Myocyte (in vitro differentiated cells): Measurements from ENCODE around the gene ZNRF3. TPM values are rescaled to one million over a fixed set of nuclear protein-coding genes. Genes with fewer than 3 reads are reported as not detected.

ENCODE experiments used
- DNase-seq: peaks from one replicate; pipeline ENCODE4 v3.0.0-alpha.2; 2012; ENCODE audit warnings: low read depth
- total RNA-seq: library from RNA; depleted of rRNA; stranded (reverse); fragments of >200 nt; gene quantifications from 2 replicates; pipeline ENCODE4 v1.2.3, GENCODE V29; 2014

The ZNRF3 gene
- total RNA-seq, 1 donor from 2014 or later = 13.9 TPM

DNA sequence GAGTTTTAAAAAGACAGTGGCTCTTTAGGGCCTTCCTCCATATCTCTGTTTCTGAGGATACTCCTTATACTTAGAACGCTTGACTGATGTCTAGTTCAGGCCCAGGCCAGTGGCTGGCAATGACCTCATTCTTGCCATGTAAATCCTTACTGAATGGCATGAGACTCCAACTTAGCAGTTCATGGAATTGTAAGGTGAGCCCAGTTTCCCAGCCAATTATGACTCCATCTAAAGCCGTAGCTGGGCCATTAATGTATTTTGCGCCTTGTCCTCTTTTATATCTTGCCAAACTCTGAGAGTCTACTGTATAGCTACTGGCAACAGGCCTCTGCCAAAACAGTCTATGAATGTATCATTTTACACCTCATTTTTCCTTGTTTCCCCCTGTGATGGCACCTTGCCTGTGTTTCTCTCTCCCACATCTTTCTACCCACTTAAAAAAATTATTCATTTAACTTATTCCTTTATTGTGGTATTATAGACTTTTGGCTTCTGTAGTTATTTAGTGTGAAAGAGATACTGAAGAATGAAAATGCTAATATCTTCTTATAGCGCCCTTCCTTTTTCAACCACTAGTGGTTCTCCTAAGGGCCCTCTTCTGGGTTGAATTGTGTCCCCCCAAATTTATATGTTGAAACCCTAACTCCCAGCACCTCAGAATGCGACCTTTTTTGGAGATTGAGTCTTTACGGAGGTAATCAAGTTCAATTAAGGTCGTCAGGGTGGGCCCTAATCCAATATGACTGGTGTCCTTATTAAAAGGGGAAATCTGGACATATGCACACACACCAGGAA is 67.4 kb downstream of the ZNRF3 start:
- no peak for DNase-seq

DNA sequence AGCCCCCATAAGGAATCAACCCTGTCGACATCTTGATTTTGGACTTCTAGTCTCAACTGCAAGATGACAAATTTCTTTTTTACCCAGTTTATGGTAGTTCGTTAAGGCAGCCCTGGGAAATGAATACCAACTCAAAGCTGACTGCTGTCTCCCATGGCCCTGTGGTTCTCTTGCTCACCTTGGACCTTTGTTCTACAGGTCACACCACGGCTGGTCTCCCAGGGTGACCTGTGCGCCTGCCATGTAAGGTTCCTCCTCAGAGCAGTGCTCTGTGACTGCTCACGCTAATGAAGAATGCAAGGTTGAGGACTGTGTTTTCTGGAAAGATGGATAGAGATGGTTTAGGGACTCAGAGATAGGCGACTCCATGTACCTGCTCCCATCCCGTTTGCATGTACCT is 68.2 kb downstream of the ZNRF3 start:
- DNase-seq = no peak

DNA sequence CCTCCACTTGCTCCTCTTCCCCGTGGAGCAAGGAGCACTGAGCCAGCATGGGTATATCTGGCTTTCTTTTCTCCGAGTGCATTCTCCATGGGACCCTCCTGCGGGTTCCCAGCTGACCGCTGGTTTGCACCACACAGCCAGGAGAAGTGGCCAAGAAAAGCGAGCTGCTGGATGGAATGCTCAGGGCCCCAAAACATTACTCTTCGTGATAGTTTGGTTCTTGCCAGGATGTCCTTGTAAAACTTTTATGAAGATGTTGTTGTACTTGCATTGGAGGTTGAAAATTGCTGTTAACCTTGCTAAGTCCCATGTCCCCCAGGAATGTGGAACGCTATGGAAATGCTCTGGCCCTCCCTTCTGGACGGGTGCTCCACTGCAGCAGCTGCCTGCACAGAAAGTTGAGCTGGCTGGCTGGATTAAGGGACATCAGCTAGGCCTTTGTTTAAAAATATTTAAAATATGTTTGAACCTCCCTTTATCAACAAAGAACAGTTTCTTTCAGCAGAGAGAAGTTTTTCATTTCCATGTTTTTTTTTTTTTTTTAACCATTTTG is 68.7 kb downstream of the ZNRF3 start:
- peak; percentile 79 for DNase-seq

DNA sequence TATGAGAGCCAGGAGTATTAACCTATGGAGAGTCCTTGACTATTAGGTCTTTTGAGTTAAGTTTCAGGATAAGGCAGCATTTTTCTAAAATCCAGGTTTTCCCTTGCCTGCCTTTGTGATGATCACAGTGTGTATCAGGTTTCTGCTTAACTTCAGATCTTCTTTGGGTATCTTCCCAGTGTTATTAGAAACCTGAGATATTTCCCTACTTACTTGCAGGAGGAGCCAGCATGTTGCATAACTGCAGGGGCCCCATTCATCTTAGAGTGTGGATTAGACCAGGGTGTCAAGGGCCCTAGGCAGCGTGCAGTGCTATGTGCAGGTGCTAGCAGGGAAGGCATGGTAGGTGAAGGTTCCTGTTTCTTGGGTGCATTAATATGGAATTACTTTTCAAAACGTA is 69.5 kb downstream of the ZNRF3 start:
- peak; percentile 42 for DNase-seq

DNA sequence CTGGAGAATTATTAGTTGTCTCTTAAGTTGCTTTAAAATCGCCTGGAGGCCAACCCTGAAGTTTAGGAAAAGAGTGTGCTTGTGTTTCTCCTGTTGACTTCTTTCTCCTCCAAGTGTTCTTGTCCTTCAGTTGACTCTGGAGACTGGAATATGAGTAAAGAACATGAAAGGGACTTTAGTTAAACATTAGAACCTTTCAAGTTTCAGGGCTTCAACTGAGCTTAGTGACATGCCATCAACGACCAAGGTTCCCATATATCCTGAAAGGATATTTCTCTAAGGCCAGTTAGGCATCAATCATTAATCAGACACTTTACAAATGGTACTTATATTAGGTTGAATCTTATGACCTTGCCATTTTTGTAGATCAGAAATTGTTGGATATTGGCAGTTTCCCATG is 70.0 kb downstream of the ZNRF3 start:
- no peak for DNase-seq

DNA sequence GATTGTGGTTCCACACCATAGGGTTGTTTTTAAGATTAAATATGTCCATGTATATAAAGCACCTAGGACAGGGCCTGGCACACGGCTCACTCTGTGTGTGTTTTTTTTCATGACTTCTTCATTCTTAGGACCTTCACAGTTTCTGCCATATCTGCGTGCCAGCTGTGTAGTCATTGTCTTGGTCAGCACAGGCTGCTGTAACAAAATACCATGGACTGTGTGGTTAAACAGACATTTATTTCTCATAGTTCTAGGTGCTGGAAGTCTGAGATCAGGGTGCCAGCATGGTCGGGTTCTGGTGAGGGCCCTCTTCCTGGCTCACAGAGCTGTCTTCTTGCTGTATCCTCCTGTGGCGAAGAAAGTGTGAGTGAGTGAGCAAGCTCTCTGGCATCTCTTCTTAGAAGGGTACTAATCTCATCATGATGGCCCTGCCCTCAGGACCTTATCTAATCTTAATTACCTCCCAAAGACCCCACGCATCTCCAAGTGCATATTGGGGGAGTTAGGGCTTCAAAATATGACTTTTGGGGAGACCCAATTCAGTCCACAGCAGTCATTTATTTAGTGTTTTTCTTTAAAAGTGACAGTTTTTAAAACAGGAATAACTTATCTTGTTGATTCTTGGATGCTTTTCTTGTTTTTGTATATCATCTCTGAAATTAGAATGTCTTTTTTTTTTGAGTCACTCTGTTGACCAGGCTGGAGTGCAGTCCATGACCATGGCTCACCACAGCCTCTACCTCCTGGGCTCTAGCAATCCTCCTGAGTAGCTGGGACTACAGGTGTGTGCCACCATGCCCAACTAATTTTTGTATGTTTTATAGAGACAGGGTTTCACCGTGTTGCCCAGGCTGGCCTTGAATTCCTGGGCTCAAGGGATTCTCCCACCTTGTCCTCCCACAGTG is 70.9 kb downstream of the ZNRF3 start:
- DNase-seq = no peak

DNA sequence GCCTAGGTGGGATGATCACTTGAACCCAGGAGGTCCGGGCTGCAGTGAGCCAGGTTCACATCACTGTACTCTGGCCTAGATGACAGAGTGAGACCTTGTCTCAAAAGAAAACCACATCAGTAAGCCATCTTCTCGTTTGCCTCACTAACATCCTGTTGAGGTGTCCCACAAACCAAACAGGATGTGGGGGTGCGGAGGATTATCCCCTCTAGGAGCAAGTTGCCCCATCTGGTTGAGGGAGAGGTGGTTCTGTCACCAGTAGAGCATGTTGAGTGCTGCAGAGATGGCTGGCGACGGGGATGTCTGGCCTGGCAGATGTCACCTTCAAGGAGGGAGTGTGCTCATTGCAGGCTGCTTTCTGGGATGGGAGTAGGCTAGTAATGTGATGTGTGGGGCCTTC is 72.4 kb downstream of the ZNRF3 start:
- peak; percentile 33 for DNase-seq

DNA sequence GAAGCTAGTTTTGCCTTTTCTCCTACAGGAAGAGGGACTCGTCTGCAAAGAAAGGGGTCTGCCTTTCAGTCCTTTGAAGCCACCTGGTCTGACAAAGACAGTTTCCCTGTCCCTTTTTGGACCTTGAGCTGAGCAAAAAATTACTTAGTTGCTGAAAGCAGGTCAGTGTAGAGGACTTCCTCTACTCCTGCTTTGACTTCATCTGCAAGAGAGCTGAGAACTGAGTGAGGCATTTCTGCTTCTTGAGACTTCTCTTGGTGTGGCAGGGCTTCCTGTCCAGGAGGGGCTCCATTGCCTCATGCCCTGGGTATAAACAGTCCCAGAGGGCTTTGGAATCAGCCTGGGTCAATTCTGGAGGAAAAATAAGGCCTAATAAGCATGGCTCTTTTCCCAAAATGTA is 73.1 kb downstream of the ZNRF3 start:
- DNase-seq = no peak

DNA sequence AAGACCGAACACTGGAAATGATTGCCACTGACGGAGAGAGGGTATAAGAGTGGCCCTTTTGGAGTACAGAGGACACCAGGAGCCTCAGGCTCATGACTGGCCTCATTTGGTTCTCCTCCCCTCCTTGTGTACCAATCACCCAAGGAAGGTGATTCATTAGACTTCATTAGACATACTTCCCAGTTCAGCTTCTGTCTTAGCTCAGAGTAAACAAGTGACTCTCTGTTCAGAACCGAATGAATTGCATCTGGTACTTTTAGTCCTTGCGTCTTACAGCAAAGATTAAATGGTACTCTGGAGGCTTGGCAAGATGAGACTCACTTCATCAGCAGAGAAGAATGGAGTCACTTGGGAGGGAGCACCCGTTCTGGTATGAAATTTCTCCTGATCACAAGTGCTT is 75.2 kb downstream of the ZNRF3 start:
- DNase-seq = no peak

DNA sequence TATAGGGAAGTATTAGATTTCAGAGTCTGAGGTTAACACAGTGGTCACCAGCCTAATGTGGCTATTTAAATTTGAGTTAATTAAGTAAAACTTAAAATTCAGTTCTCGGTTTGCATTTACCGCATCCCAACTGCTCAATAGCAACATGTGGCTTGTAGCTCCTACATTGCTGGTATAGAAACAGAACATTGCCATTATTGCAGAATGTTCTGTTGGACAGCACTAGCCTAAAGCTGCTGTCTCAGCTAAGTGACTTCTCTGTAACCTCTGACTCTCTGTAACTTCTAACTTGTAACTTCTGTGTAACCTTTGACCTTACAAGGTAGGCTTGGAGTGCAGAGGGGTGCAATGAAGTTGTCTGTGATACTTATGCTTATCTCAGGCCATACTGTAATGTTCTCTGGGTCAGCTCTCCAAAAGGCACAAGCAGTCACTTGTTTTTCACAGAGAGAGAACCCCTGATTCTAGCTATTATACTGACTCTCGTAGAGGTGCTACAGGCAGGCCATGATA is 78.7 kb downstream of the ZNRF3 start:
- no peak for DNase-seq

DNA sequence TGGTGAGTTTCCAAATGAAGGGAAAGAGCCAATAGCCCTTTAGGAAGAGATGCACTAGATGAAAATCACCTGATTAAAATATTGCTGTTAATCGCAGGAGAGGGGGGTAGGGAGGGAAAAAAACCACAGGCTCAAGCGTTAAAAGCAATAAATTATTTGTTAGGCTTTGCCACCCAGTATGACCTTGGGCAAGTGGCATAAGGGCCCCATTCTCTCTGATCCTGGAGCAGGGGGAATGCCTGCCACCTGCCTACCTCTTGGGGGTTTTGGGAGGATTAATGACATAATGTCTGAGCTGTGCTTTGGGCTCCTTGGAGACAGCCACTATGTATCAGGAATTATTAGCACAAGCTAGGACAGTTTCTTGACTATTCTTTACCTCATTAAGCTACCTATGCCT is 80.0 kb downstream of the ZNRF3 start:
- no peak for DNase-seq

DNA sequence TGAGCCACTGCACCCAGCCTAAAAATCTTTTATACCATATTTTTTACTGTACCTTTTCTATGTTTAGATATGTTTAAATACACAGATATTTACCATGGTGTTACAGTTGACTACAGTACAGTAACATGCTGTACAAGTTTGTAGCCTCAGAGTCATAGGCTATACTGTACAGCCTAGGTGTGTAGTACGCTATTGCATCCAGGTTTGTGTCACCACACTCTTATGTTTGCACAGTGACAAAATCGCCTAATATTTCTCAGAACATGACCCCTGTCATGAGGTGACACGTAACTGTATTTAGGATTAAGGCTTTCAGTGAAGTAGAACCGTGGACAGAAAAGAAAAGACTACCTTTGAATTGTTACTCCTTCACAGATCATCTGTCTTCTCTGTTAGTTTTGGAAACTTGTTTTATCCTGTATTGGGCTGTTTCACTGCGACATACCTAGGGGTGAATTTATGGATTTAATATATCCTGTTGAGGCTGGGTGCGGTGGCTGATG is 83.8 kb downstream of the ZNRF3 start:
- no peak for DNase-seq

DNA sequence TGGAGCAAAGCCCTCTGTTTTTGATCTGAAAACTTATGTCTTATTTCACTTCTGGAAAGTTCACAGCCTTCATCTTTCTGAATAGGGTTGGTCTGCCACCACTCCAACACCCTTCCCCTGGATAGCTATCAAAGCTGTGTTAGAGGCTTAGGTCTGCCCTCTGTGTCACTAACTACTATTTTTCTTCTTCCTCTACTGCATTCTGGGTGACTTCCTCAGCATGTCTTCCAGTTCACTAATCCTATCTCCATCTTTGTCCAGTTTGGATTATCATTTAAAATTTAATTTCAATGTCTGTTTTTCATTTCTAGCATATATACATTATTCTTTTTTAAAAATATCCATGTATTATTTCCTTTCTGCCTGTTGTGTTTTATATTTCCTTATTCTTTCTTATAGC is 84.6 kb downstream of the ZNRF3 start:
- no peak for DNase-seq

DNA sequence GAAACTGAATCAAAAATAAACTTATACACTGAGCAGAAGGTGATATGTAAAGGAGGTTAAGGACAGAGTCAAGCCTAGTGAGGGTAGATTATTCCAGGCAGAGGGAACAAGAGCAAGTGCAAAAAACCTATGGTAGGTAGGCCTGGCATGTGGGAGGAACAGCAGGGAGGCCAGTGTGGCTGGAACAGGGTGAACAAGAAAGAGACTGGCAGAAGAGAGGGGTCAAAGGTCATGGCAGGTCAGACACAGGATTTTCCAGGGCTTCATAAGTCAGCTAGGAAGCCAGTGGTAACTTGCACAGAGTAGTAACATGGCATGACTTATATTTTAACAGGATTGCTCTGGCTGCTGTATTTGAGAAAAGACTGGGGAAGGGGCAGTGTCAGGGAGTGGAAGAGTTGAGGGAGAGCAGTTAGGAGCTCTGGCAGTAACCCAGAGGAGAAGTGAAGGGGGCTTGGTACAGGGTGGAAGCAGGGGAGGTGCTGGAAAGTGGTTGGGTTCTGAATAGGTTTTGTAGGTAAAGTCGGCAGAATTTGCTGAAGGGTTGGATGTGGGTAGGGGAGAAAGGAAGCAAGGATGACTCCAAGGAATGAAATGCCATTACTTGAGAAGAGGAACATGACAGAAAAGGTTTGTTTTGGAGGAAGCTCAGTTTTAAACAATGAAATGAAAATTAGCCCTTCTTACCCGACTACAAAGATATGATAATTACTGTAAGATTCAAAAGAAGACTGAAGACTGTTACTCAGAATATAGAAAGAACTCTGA is 86.2 kb downstream of the ZNRF3 start:
- DNase-seq = no peak

DNA sequence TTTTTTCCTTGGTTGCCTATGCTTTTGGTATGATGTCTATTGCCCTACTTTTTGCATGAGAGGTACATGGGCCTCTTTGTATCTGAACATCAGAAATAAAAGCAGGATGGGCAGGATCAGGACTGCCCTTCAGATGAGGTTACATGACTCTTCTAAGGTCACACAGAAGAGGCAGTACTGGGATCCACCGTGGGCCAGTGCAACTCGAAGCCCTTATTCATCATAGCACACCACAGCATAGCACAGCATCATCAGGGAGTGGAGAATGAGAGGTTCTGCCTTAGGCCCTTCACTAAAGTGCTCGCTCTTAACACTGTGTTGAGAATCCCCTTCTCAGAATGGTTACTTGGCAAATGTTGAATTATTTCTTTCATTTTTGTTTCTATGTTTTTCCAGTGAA is 90.0 kb downstream of the ZNRF3 start:
- peak; percentile 28 for DNase-seq

DNA sequence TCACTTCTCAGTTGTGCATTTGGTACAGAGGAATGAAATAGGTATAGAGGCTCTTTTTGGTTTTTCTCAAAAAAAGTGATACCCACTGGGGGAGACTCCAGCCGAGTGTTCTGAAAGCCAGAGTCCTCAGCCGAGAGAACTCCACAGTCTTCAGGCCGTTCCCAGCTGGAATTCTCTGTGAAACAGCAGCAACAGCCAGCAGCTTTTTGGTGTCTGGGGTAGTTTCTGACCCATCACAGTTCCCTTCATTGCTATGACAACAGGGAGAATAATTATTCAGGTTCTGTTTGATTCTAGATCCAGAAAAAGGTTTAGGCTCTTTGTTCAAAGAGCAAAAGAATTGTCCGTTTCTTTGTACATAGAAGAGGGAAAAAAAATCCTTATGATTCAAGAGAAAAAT is 93.7 kb downstream of the ZNRF3 start:
- DNase-seq = peak; percentile 54

DNA sequence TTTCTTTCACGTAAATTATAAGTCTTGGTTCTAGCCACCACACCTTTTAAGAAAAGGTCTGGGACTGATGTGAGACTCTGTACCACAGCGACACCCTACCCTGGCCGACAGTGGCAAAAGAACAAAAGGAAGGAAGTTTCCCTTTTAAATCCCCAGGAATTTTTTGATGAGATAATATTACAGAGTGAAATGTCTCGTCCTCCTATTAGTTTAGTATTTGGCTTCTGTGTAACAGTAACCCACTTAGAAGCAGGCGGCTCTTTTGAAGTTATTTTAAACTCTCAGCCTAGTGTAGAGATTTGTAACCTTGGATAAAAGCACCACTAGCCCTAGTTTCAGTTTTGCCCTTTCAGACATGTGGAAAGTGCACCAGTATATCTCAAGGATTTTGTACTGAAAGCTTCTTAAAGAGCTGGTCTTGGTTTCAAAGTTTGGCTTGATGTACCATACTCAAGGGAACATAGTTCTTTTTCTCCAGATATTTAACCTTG is 94.2 kb downstream of the ZNRF3 start:
- peak; percentile 87 for DNase-seq

DNA sequence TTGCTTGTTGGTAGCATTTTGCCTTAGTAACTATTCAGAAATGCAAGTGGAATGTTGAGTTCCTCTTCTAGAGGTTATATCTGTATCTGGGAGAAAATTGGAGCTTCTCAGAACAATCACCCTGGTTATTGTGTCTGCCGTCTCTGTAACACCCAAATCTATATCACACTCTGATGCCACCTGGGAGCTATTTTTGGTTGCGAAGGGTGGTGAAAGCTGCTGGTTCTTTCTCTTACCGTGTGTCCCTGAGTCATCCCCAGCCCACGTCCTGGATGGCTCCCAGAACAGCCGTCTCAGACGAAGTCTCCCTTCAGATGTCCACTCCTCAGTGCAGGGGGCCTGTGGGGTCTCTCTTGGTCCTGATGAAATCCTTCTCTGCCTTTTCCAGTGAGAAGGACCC is 94.8 kb downstream of the ZNRF3 start:
- DNase-seq = peak; percentile 83

DNA sequence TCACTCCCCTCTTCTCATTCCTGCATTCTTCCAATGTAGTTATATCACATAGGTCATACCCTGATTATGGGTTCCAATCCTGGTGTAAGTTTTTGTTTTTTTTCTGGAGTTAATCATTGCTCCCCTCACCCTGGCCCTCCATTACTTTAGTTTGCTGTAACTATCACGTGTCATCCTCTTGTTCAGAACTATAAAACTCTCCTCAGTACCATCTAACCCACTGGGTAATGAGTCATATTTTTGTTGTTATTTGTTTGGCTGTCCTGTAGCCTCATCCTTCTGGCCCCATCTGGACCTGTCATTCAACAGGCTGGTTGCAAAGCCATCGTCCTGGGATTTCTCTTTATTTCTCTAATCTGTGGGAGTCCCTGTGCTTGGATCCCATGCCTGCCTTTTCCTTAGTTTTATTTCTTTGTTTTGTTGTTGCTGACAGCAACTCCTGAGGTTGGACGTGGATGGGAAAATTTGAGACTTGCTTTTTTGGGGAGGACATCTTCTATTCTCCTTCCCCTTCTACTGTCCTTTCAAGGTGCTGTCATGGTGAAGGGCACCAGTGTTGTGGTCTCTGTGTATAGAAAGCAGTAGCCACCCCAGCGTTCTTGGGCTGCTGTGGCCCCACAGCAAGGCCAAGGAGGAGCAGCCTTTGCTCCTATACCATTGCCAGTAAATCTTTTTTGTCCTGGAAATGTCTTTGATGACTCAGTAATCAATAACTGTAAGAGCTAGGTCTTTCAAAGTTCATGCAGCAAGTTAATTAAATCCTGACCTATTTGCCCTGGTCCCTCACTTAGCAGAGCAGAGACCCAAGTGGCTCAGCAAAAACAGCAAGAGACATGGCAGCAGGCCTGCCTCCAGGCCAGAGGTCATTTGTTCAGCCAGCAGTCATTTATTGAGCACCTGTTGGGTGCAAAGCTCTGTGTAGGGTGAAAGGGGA is 95.8 kb downstream of the ZNRF3 start:
- DNase-seq = peak; percentile 96

DNA sequence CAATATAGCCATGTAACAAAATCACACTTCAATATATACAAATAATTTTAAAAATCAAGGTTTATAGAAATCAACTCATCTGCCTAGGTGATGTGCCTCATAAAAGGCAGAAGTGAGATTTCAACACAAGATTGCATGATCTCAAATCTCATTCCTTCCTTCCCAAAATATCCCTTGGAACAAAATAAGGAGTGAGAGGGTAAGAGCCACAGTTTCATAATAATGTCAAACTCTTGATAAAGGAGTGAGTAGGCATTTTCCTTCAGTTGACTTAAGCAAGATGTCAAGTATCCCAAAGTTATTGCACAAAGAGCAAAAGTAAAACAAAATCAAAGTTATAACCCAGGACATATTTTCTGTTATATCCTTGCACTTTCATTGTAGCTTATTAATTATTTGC is 97.0 kb downstream of the ZNRF3 start:
- no peak for DNase-seq
